ENCODE measurements around the gene CDX1. TPM values are rescaled to one million over a fixed set of nuclear protein-coding genes. Genes with fewer than 3 reads are reported as not detected.

CDX1 gene
- total RNA-seq, 1 experiment from 2014 or later: 0.22 TPM

- Histone ChIP-seq H3K79me2 (ENCODE audit: insufficient read depth, low read length) (no peaks in the 10 kb centered on the region), H3K56ac (ENCODE audit: insufficient read length, low read depth, low read length) (no peak overlapping the region), H4K5ac (ENCODE audit: insufficient read length, low read depth, low read length) (no peak overlapping the region), H3K23me2 (ENCODE audit: insufficient read length, low read depth, low read length, poor library complexity, severe bottlenecking) (no peaks in the 10 kb centered on the region), H2BK120ac (ENCODE audit: low read depth, low read length, poor library complexity, severe bottlenecking) (no peak overlapping the region), H2BK12ac (ENCODE audit: insufficient read length, low read depth, low read length) (no peak overlapping the region), H4K20me1 (ENCODE audit: control insufficient read depth, insufficient read depth, insufficient read length) (no peaks in the 10 kb centered on the region), H3K4me1 (ENCODE audit: insufficient read depth, low read length) (peaks cover 18% of the 10 kb centered on the region; the same call in 1 of the 2 replicates), H3K4me2 (ENCODE audit: insufficient read depth, insufficient read length, low read length) (no peak overlapping the region), H3K4ac (ENCODE audit: low read depth, low read length) (no peak overlapping the region), H2BK5ac (ENCODE audit: insufficient read length, low read length) (no peak overlapping the region), H3K9ac (ENCODE audit: extremely low read depth, insufficient read length, low read length) (no peak overlapping the region), H3K9me3 (ENCODE audit: control insufficient read depth, low read depth, low read length) (no peaks in the 10 kb centered on the region), H4K91ac (ENCODE audit: insufficient read length, low read depth, low read length) (no peak overlapping the region), H3K18ac (ENCODE audit: insufficient read length, low read depth, low read length) (no peak overlapping the region), H4K8ac (replicated peaks; ENCODE audit: insufficient read length, low read depth, low read length) (no peak overlapping the region), H2AFZ (ENCODE audit: low read length) (no peak overlapping the region), H2BK20ac (ENCODE audit: low read depth, low read length, poor library complexity, severe bottlenecking) (no peak overlapping the region), H2BK15ac (ENCODE audit: low read depth, low read length) (no peak overlapping the region), H3T11ph (ENCODE audit: low read length) (no peak overlapping the region), H3K79me1 (ENCODE audit: insufficient read depth, low read depth, low read length, poor library complexity, severe bottlenecking) (no peaks in the 10 kb centered on the region), H3K23ac (ENCODE audit: insufficient read length, low read depth, low read length) (no peak overlapping the region), H3K14ac (ENCODE audit: insufficient read depth, low read length) (no peak overlapping the region), H3K27ac (ENCODE audit: insufficient read length, low read depth, low read length) (no peak overlapping the region), H2AK5ac (ENCODE audit: insufficient read length, low read length) (no peak overlapping the region), H3K27me3 (ENCODE audit: insufficient read depth, low read length) (no peaks in the 10 kb centered on the region)
- H3K27me3 Mint-ChIP-seq (ENCODE audit: low read depth): peaks cover 10% of the 10 kb centered on the region
- no peak overlapping the region for H3K27ac Mint-ChIP-seq
- no peaks in the 10 kb centered on the region for H3K36me3 Mint-ChIP-seq (ENCODE audit: insufficient read depth in 1 of 3, low read depth in 3 of 3)
- WGBS (ENCODE audit: extremely low coverage, insufficient read length, low lambda C conversion rate): no CpG with 5 or more reads among the region's 14 CpGs
- H3K4me1 Mint-ChIP-seq: peaks cover 49 to 65% of the 10 kb centered on the region in 2 experiments
- no peaks in the 10 kb centered on the region for H3K9me3 Mint-ChIP-seq
- TF ChIP-seq, protein P1, sequence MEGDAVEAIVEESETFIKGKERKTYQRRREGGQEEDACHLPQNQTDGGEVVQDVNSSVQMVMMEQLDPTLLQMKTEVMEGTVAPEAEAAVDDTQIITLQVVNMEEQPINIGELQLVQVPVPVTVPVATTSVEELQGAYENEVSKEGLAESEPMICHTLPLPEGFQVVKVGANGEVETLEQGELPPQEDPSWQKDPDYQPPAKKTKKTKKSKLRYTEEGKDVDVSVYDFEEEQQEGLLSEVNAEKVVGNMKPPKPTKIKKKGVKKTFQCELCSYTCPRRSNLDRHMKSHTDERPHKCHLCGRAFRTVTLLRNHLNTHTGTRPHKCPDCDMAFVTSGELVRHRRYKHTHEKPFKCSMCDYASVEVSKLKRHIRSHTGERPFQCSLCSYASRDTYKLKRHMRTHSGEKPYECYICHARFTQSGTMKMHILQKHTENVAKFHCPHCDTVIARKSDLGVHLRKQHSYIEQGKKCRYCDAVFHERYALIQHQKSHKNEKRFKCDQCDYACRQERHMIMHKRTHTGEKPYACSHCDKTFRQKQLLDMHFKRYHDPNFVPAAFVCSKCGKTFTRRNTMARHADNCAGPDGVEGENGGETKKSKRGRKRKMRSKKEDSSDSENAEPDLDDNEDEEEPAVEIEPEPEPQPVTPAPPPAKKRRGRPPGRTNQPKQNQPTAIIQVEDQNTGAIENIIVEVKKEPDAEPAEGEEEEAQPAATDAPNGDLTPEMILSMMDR (conservative IDR thresholded peaks at IDR 0.05): no peak
- no peak for DNase-seq
- no peak overlapping the region for H3K4me3 Mint-ChIP-seq
Measured at GRCh38 chr5:150142185-150142958, 24.2 kb upstream of the CDX1 start.

Data from H9 (cell line).